A549 treated with ZK216348 at 1 μM for 4 hours (cell line): ENCODE measurements around the gene IL24. TPM values are rescaled to one million over a fixed set of nuclear protein-coding genes. Genes with fewer than 3 reads are reported as not detected.

Experiments
- total RNA-seq: library from RNA; stranded (reverse); fragments of 200-300 nt; extraction: Qiagen RNA extraction; gene quantifications from 5 replicates; pipeline ENCODE4 v1.2.3, GENCODE V29; 2022; ENCODE audit warnings: low read depth

Gene IL24, protein sequence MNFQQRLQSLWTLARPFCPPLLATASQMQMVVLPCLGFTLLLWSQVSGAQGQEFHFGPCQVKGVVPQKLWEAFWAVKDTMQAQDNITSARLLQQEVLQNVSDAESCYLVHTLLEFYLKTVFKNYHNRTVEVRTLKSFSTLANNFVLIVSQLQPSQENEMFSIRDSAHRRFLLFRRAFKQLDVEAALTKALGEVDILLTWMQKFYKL
- total RNA-seq: 0.27 to 0.42 TPM (median 0.32 TPM) in 5 replicates

GRCh38 chr1:206897175-206897574 is at the start of gene IL24:
Gene IL24 (plus strand): TSS chr1:206897443. CDS start chr1:206897833, 390 bp downstream.

GRCh38 chr1:206864939-206865671 is 32.1 kb upstream of the IL24 start, which contains the start of gene IL20:
Gene IL20 (plus strand): TSS chr1:206865623. CDS start chr1:206865853, 230 bp downstream.

GRCh38 chr1:206921772-206922265 is 24.6 kb downstream of the IL24 start, which contains the start of gene FCMR:
Gene FCMR (minus strand): TSS chr1:206921941. CDS start chr1:206921854, 87 bp downstream.

GRCh38 chr1:206946261-206946660 is 49.0 kb downstream of the IL24 start, which contains the start of gene PIGR:
Gene PIGR (minus strand): TSS chr1:206946466. CDS start chr1:206940531, 5,935 bp downstream.

Other genes with a start within 250 kb of the IL24 start
- gene MAPKAPK2, start 212.5 kb upstream of the IL24 start, total RNA-seq: 58.7 to 81.1 TPM (median 72.4 TPM) in 5 replicates
- not detected in 5 replicates for gene IL19, start 126.7 kb upstream of the IL24 start, total RNA-seq
- gene IL10, start 124.9 kb upstream of the IL24 start, total RNA-seq: not detected in 5 replicates
- gene IL20, start 31.8 kb upstream of the IL24 start, total RNA-seq: not detected in 5 replicates
- 4.5 to 7.0 TPM (median 4.8 TPM) in 5 replicates for gene FCMR, start 24.5 kb downstream of the IL24 start, total RNA-seq
- gene PIGR, start 49.0 kb downstream of the IL24 start, total RNA-seq: not detected in 5 replicates
- 0.14 TPM in 1 of 5 replicates, not detected in the others for gene FCAMR, start 73.0 kb downstream of the IL24 start, total RNA-seq
- 3.6 to 7.4 TPM (median 5.8 TPM) in 5 replicates for gene C1orf116, start 135.3 kb downstream of the IL24 start, total RNA-seq
- 2.9 to 8.4 TPM (median 7.4 TPM) in 5 replicates for gene YOD1, start 153.8 kb downstream of the IL24 start, total RNA-seq
- gene PFKFB2, start 155.8 kb downstream of the IL24 start, total RNA-seq: 4.6 to 7.3 TPM (median 6.4 TPM) in 5 replicates
- 1.2 to 2.1 TPM (median 1.6 TPM) in 5 replicates for gene C4BPB, start 191.4 kb downstream of the IL24 start, total RNA-seq
- gene C4BPA, start 206.8 kb downstream of the IL24 start, total RNA-seq: 0.33 to 0.86 TPM (median 0.78 TPM) in 5 replicates